ENCODE results near the gene MN1.

MN1 gene

GRCh38 chr22:27800250-27801201, 1.0 kb downstream of the MN1 start:
- DNase-seq (ENCODE audit: low read depth) = no peak
- no peak for TF ChIP-seq CTCF (conservative IDR thresholded peaks at IDR 0.05; ENCODE audit: control insufficient read depth, insufficient read depth, low read depth, low read length)
- peak overlapping the region; percentile 48 for H3K4me3 ChIP-seq (ENCODE audit: control insufficient read depth, low read depth, low read length)

GRCh38 chr22:27799827-27800249, 1.7 kb downstream of the MN1 start:
- no peak for DNase-seq (ENCODE audit: low read depth)
- TF ChIP-seq CTCF (conservative IDR thresholded peaks at IDR 0.05; ENCODE audit: control insufficient read depth, insufficient read depth, low read depth, low read length) = no peak
- no peak overlapping the region for H3K4me3 ChIP-seq (ENCODE audit: control insufficient read depth, low read depth, low read length)

- no peak overlapping the region for H3K4me3 ChIP-seq (ENCODE audit: control insufficient read depth, low read depth, low read length)
- no peak for TF ChIP-seq CTCF (conservative IDR thresholded peaks at IDR 0.05; ENCODE audit: control insufficient read depth, insufficient read depth, low read depth, low read length)
- DNase-seq (ENCODE audit: low read depth) = no peak
These were observed 2.3 kb downstream of the MN1 start for GRCh38 chr22:27799015-27799826.

- no peak for DNase-seq (ENCODE audit: low read depth)
- TF ChIP-seq CTCF (conservative IDR thresholded peaks at IDR 0.05; ENCODE audit: control insufficient read depth, insufficient read depth, low read depth, low read length) = no peak
- no peak overlapping the region for H3K4me3 ChIP-seq (ENCODE audit: control insufficient read depth, low read depth, low read length)
These were observed 3.0 kb downstream of the MN1 start for GRCh38 chr22:27798511-27799014.

GRCh38 chr22:27797520-27798391, 3.8 kb downstream of the MN1 start:
- H3K4me3 ChIP-seq (ENCODE audit: control insufficient read depth, low read depth, low read length) = no peak overlapping the region
- TF ChIP-seq CTCF (conservative IDR thresholded peaks at IDR 0.05; ENCODE audit: control insufficient read depth, insufficient read depth, low read depth, low read length) = no peak
- no peak for DNase-seq (ENCODE audit: low read depth)

All from fibroblast of mammary gland (primary cell).